GDM1 (cell line): ENCODE measurements around the gene TCF12.

Experiments
- DNase-seq: peaks from one replicate; lab custom pipeline; 2025; lab: John Stamatoyannopoulos, UW

Gene TCF12

GRCh38 chr15:57018151-57018550 lies 99.7 kb downstream of the TCF12 start:
- DNase-seq, result no peak

DNA sequence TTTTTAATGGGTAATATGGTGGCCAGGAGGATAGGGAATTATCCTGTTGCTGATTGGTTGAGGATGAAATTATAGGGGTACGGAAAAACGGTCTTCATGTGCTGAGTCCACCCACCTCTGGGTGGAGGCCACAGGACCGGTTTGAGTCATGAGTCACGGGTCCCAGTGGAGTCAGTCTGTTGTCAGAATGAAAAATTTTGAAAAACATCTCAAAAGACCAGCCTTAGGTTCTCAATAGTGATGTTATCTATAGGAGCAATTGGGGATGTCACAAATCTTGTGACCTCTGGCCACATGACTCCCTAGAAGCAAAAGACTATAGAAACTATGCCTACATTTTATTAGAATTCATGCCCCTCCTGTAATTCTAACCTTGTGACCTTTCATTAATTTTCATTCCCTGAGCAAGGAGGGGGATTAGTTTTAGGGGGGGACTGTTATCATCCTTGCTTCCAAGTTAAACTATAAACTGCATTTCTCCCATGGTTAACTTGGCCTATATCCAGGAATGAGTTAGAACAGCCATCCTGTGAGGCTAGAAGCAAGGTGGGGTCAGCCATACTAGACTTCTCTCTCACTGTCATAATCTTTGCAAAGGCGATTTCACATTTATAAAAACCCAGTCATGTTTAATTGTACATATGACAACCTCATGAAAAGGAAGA lies 101.2 kb downstream of the TCF12 start:
- no peak for DNase-seq

DNA sequence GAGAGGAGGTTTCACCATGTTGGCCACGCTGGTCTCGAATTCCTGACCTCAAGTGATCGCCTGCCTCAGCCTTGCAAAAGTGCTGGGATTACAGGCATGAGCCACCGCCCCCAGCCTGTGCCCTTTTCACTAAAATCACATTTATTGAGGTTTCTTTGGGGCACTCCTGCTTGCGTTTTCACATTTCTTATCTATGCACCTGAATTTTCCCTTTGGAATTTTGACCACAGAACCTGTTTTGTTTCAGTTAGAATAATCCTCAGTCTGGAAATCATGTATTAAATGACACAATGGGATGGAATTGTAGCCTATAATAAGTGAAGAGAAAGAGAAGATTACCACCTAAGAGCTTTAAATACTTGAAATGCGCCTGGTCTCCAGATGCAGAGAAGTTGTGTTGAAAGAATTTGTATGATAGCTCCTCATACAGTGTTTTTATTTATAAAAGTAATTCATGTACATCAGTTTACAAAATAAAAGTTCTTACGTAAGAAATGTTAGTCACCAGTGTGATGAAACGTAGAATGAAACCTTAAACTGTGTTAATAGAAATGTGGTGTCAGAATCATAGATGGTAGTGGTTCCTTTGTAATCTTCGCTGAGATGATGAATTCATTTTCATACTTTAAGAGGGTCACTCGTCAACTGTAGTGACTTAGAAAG lies 107.0 kb downstream of the TCF12 start:
- DNase-seq, result no peak

GRCh38 chr15:57026016-57026592 lies 107.7 kb downstream of the TCF12 start:
- no peak for DNase-seq

DNA sequence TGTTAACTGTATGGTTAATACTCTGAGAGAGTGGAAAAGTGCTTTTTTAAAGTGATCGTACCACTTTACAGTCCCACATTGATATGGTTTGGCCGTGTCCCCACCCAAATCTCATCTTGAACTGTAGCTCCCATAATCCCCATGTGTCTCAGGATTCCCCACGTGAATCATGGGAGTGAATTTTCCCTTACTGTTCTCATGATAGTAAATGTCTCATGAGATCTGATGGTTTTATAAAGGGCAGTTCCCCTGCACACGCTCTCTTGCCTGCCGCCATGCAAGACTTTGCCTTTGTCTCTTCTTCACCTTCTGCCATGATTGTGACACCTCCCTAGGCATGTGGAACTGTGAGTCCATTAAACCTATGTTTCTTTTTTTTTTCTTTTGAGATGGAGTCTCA lies 109.2 kb downstream of the TCF12 start:
- no peak for DNase-seq

GRCh38 chr15:57028176-57028575 lies 109.7 kb downstream of the TCF12 start:
- DNase-seq, result no peak

GRCh38 chr15:57030011-57030410 lies 111.6 kb downstream of the TCF12 start:
- no peak for DNase-seq

GRCh38 chr15:57031082-57031481 lies 112.6 kb downstream of the TCF12 start:
- DNase-seq, result no peak

DNA sequence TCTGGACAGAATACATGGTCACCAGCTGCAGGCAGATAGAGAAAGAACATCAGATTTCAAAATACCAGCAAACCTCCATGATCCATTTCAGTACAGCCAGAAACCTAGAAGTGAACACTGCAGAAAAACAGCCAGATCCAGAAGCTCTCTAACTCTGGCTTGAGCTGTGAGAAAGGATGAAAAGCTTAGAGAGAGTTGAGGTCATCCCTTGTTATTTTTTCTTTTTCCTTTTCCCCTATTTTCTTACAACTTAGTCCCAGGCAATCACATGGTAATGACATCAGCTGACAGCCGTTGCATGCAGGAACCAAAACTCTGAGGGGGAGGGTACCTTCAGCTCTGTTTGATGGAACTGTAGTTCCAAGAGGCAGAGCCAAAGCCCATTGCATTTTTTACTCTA lies 113.2 kb downstream of the TCF12 start:
- DNase-seq, result no peak

GRCh38 chr15:57032338-57032737 lies 113.9 kb downstream of the TCF12 start:
- no peak for DNase-seq

- no peak for DNase-seq
Measured at GRCh38 chr15:57033715-57034439, 115.4 kb downstream of the TCF12 start.

- DNase-seq, result no peak
Measured at GRCh38 chr15:57034613-57035012, 116.2 kb downstream of the TCF12 start.

- DNase-seq, result no peak
Measured at GRCh38 chr15:57035664-57036063, 117.2 kb downstream of the TCF12 start.

- no peak for DNase-seq
Measured at GRCh38 chr15:57036352-57036751, 117.9 kb downstream of the TCF12 start.

DNA sequence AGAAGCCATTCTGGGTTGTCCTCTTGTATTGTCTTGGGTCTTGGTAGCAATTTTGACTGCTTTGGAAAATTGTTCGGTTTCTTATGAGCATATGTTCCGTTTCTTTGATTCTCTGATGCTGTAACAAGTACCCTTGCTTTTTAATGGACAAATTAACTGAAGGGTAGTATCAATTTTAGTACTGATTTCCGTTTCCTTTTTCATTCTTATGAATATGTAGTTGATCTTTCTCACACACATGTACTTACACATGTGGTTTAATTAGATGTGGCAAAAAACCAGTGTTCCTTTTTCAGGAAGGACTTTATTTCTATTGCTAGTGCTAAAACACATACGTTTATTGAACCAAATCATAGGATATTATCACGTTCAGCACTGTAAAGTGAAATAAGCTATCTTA lies 119.1 kb downstream of the TCF12 start:
- no peak for DNase-seq

DNA sequence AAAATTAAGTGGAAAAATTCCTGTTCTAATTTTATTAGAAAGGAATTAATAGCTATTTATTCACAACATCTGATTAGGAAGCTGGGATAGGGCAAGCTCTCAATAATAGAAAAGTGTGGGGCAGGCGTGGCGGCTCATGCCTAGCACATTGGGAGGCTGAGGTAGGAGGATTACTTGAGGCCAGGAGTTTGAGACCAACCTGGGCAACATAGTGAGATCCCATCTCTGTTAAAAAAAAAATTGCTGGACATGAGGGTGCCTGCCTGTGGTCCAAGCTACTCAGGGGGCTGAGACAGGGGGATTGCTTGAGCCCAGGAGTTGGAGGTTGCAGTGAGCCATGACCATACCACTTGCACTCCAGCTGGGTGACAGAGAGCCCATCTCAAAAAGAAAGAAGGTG lies 119.6 kb downstream of the TCF12 start:
- DNase-seq, result no peak

GRCh38 chr15:57038496-57038895 lies 120.1 kb downstream of the TCF12 start:
- no peak for DNase-seq

- DNase-seq, result no peak
Measured at GRCh38 chr15:57041416-57041815, 123.0 kb downstream of the TCF12 start.

GRCh38 chr15:57044072-57044702 lies 125.7 kb downstream of the TCF12 start:
- DNase-seq, result no peak

- DNase-seq, result no peak
Measured at GRCh38 chr15:57044970-57045369, 126.5 kb downstream of the TCF12 start.

GRCh38 chr15:57045741-57046382 lies 127.4 kb downstream of the TCF12 start:
- DNase-seq, result no peak
